HG03439 (cell line): ENCODE data around the gene CDHR3.
A peak's percentile ranks its signal among the peaks of the same experiment; 100 is the strongest.
"Not testable (repeated sequence)": the region's sequence is repeated elsewhere in the genome, so short reads cannot be mapped to it uniquely, and the experiment has no call there.

ENCODE experiments used
- ATAC-seq: cut with Tn5 transposase; IDR thresholded peaks from one replicate; pipeline ENCODE4 v1.9.1; 2021; ENCODE audit warnings: mild to moderate bottlenecking, moderate library complexity; ENCODE audit not compliant: unreplicated experiment

CDHR3 gene

DNA sequence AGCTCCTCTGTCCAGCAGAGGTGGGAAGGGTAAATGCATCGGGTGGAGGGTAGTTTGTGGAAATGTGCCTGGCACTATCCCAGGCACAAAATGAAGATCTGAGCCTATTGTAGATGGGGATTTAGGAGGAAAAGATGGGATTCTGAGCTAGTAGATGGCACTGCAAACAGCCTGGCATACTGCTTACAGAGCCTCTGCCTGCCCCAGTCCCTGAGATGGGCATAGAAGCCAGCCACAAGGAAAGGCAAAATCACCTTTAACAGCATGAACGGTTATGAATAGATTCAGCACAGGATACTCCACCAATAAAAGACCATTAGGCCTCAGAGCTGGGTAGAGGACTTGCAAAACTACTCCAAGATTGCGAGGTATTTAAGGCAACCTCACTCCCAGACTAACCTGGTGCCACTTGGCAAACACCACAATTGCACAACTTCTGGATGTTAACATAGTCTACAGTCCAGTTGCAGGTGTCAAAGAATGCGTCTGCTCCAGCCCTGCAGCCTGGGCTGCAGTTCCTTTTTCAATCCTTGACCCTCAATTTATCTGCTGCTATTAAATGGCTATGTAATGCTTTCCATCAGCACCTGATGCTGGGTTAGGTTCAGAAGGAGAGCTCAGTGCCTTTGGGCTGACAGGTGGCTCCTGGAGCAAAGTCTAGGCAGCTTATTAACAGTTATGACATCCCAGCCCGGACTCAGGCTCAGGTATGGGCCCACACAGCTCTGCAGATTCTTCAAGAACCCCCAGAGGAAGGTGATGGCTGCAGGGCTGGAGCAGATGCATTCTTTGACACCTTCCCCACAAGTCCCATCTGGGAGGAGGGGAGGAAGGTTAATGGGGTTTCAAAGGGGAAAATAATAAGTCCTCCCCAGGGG lies 34.0 kb downstream of the CDHR3 start:
- no peak for ATAC-seq

DNA sequence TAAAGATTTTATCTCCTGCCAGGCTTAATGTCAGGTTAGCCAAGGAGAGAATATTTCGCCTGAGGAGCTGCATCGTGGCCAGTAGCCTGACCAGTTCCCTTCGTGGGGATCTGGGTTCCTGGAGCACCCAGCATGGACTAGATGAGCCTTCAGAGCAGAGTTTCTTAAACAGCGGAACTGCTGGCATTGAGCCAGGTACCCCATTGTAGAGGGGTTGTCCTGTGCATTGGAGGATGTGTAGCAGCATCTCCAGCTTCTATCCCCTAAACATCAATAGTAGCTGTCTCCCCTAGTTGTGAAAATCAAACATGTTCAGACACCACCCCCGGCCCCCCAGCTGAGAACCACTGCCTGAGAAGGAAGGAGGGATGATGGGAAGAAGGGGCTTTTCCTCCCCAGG lies 36.2 kb downstream of the CDHR3 start:
- ATAC-seq, result no peak

DNA sequence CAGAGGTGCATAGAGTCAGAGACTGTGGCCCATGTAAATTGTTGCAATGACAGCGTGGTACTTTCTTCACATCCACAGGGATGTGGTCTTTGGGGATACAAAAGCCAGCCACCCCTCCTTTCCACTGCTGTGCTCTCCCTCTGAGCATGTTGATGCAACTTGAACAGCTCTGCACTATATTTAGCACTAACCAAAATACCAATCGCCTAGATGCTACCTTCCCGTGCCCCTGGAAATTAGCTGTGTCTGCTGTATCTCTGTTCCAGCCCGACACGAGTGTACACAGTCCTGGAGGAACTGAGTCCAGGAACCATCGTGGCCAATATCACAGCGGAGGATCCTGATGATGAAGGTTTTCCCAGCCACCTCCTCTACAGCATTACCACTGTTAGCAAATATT lies 38.1 kb downstream of the CDHR3 start:
- no peak for ATAC-seq

DNA sequence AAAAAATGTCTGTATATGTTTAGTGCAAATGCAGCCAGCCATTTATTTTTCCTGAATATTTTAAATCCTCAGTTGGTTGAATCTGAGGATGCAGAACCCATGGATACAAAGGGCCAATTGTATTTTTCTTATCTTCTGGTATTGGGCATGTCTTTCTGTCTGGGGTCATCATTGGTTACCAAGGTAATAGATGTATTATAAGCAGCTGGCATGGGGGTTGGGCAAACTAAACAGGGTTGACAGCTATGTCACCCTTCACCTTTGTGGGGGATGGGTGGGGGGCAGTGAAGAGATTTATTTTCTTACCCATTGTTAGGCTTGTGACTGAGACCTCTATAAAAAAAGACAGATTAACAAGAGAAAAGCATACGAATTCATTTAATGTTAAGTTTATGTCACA lies 38.8 kb downstream of the CDHR3 start:
- ATAC-seq, result no peak

DNA sequence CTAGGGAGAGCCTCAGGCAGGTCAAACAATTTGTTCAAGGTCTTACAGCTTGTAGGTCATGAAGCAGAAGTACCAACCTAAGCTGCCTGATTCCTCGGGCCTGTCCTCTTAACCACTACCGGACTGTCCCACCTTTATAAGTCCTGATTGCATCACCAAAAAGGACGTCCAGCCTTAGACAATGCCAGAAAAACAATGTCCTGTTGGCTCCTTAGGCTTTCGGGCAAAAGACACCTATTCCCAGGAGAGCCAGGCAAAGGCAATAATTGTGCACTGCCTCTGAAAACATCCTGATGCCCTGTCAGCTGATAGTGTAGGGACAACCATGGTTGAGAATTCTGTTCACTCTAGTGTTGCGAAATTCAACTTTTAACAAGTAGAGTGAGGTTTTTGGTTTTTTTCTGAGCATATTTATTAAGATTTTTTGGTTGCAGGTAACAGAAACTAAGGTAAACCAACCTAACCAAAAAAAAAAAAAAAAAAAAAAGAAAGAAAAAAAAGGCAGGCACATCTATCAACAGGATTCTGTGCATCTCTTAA lies 40.5 kb downstream of the CDHR3 start:
- ATAC-seq, result no peak

DNA sequence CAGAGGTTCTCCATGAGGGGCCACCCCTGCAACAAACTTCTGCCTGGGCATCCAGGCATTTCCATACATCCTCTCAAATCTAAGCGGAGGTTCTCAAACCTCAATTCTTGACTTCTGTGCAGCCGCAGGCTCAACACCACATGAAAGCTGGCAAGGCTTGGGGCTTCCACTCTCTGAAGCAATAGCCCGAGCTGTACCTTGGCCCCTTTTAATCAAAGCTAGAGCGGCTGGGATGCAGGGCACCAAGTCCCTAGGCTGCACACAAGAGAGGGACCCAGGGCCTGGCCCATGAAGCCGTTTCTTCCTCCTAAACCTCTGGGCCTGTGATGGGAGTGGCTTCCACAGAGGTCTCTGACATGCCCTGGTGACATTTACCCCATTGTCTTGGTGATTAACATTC lies 43.8 kb downstream of the CDHR3 start:
- ATAC-seq, result no peak

DNA sequence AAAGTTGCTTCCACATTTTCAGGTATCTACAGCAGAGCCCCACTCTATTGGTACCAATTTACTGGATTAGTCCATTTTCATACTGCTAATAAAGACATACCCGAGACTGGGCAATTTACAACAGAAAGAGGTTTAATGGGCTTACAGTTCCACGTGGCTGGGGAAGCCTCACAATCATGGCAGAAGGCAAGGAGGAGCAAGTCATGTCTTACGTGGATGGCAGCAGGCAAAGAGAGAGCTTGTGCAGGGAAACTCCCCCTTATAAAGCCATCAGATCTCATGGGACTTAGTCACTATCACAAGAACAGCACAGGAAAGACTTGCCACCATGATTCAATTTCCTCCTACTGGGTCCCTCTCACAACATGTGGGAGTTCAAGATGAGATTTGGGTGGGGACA lies 44.7 kb downstream of the CDHR3 start:
- ATAC-seq, result not testable (repeated sequence)

DNA sequence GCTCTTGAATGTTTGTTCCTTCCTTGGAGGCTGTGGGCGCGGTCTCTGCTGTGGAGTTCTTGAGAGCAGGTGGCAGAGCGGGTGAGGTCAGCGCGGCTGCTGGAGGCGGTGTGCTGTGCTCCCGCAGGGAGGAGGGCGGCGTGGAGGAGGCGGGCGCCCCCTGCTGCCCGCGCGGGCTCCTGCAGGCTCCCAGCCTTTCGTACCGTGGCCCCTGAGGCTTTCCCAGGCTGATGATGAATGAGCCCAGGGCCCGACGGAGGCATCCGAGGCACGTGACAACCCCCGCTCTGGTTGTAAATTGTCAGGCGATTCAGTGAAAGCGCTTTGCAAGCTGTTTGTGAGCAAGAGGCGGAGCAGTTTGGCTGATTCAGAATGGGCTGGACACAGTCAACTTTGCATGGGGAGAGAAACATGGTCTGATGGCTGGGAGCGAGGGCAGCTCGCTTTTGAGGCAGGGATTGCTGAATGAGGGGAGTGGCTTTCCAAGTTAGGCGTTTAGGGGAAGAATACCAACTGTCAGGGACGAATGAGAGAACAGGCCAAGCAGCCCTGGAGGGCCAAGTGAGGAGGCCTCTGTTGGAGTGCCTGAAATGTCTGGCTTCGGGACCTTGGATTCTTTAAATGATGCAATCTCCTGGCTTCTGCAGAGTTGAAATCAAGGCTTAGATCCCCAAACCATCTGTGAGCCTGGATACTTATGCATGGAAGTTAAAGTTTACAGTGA lies 46.6 kb downstream of the CDHR3 start:
- ATAC-seq, result peak; percentile 70

DNA sequence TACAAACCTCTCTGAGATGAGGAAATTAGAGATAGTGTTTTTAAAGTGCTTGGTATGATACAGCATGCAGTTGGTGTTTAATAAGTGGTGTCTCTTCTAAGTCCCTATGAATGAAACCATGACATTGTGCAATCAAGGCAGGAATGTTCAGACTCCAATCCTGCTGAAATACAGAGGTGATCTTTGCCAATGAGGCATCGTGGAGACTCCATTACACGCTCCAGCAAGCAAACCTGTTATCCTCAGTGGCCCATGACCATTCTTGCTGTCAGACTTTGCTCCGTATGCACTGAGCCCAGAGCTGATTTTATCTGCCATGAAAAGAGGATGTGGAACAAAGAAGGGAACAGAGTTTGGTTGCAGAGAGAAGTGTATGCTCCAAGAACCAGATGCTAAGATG lies 47.3 kb downstream of the CDHR3 start:
- ATAC-seq, result no peak

DNA sequence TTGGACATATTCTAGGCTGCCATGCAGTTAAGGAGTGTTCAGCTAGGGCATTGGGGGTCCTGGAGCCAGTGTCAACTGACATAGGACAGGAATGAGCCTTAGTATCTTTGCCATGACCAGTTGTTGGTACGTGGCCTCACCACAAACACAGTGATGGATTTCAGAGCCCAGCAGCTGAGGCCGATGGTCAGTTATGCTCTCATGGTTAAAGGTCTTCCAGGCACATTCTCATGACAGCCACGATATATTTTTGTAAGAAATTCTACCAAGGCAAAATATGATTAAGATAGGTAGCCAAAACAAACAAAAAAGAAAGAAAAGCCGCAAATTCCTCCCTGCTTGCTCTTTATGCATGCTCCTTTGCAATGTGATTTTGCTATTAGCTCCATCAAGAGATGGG lies 47.8 kb downstream of the CDHR3 start:
- no peak for ATAC-seq

DNA sequence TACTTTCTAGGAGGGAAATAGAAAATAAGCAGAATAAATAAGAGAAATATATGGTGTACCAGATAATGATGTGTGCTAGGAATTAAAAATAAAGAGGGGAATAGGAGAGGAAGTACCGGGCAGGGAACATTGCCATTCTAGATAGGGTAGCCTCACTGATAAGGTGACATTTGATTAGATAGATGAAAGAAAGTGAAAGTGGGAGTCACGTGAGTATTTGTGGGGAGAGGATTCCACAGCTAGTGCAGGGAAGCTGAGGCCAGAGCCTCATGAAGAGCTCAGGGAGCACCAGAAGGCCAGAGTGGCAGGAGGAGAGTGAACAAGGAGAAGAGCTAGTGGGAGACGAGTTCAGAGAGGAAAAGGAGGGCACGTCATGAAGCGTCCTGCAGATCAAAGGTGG lies 49.1 kb downstream of the CDHR3 start:
- ATAC-seq, result no peak

DNA sequence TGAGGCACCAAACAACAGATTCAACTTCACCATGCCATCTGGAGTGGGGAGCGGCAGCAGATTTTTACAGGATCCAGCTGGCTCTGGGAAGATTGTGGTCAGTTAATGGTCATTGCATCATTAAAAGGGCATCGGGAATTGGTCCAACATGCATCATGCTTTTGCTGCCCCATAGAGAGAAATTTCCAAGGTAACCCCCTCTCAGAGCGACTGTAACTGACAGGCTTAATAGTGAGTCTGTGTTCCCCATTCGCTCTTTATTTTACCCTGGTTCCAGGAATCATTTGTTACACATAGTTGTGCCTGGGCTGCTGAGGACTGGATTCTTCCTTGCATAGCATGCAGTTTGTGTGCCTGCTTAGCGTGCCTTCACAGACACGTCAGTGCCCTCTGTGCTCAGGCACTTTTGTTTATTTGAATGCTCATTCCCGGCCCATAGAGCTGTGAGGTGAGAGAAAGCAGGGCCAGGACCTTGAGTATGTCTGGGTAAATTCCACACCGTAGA lies 49.9 kb downstream of the CDHR3 start:
- no peak for ATAC-seq

DNA sequence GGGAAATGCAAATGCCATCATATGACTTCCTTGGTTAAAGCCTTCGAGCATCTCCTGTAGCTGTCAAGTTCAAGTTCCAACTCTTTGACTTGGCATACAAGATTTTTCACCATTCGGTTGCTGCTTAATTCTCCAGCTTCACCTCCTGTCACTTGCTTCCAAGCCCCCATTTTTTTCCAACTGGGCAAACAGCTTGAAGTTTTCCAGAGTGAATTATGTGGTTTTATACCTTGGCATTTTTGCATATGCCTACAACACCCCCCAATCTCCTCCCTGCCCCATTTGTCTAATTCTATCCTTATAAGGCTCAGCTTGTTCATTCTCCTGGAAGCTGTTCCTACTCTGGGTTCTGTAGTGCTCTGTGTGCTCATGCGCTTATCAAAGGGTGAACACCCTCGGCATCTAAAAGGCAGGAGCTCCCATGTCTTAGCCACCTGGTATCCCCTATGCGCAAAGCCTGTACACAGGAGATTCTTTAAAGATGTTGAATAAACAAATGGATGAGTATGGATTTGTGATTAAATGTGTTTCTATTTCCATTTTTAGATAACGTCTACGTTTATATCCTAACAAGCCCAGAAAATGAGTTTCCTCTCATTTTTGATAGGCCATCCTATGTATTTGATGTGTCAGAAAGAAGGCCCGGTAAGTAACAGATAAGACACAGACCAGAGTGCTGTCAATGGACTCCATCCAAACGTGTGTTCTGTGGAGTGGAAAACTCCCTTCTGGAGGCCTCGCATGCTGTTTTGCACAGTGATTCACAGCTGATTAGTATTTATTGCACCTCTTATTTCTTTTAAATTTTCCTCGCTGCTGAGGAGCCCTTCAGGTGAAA lies 52.5 kb downstream of the CDHR3 start:
- ATAC-seq, result no peak

DNA sequence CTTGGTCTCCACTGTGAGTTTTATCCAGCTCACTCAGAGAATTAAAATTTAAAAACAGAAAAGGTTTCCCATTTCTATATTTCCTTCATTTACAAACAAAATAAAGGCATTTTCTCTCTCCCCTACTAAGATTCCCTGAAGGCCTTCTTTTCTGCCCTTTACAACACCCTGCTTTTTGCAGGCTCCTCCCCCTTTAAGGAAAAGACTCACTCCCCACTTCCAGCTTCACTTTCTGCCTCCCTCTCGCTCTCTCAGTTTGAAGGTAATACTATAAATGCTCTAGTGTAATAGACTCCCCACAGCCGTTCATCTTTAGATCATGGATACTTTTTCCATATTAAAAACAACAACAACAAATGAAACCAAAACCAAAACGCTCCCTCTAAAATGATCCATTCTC lies 53.3 kb downstream of the CDHR3 start:
- ATAC-seq, result no peak

DNA sequence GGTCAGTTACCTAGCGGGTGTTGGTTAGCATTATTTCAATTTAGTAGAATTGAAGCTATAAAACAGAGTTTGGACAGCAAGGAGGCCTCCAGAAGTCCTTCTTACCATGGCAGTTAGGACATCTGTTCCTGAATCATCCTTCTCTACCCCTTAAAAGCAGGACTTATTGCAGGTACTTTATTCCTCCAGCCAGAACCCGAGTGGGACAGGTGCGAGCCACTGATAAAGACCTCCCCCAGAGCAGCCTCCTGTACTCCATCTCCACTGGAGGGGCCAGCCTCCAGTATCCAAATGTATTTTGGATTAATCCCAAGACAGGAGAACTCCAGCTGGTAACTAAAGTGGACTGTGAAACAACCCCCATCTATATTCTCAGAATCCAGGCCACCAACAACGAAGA lies 54.6 kb downstream of the CDHR3 start:
- ATAC-seq, result no peak

DNA sequence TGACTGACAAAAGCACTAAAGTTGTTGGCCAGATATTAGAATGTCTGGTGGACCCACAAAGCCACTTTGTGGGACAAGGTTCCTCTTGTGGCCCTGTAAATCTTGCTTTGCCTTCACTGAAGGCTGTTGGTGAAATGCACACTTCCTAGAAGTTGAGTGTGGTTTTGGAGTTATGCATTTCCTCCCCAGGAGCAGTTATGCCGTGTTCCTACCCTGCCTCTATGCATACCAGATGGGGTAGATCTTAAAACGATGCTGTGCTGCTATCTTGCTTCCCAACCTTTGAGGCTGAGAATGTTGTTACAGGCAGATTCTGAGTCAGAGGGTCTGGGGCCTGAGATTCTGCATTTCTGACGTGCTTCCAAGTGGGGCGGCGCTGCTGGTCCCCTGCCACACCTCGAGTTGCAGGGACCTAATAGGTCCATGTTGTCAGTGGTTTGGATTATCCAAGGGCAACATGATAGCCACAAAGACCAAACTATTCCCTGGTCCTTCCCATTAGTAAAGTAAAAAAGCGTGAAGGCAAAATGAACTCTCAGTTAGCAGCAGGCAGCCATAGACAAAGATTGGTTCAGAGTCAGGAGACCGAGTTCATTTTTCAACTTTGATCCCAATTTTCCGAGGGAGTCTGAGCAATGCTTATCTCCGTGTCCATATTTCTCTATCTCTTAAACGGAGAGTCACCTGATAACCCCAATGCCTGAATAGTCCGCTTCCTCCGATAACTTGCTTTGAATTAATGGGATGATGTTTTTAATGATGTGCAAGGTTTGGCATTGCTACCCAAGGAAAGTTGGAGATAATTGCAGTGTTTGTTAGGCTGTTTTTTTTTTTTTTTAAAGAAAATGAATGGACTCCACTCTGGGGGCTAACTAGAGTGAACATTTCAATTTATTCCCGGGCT lies 55.8 kb downstream of the CDHR3 start:
- ATAC-seq, result no peak

DNA sequence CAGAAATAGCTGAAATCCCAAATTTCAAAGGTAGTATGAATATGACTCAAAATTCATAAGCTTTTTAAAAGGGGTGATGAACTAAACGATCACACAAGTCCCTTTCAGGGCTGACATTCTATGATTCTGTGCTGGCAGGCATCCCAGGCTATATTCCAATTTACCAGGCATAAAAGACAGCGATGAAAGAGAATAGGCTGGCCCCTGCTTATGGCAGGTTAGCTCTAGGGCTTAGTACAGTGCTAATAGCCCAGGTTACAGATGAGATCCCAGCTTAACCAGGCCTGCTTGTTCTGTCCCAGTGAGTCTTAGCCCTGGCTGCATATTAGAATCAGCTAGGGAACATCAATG lies 56.4 kb downstream of the CDHR3 start:
- ATAC-seq, result no peak

DNA sequence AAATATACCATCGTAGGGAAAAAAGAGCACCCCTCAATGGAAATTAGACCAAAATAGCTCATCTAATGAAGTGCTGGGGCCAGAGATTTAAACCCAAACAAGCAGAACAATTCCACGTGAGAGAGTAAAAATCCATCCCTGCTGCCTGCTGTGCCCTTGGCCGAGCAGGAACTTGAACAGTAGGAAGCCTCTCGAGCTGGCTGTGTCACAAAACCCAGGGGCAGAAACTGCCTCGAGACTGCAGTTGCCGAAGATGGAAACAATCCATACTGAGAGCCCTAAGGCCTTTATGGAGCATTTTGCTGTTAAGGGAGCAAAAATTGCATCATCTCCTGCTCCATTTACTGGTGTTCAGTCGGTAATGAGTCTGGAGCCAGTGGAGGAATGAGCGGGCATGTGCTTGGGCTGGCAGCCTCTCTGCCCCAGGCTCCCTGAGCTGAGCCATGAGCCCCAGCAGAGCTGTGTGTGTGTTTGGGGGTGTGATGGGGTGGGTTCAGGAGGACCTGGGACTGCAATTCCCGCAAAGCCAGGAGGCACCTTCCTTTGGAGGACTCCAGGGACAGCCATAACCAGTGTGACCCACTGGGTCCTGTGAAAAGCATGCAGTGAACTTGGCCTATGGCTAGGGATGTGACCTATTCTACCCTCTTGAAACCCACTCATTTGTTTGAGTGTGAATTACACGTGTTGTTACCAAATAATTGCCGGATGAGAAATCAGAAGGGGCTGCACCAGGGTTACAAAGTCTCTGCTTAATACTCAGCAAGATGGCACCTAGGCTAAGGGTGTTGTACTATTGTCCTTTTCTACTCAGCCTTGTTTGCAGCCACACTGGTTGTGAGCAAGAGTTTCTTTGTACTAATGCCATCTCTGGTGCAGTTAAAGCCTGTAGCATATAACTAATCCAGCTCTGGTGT lies 58.3 kb downstream of the CDHR3 start:
- ATAC-seq, result no peak

DNA sequence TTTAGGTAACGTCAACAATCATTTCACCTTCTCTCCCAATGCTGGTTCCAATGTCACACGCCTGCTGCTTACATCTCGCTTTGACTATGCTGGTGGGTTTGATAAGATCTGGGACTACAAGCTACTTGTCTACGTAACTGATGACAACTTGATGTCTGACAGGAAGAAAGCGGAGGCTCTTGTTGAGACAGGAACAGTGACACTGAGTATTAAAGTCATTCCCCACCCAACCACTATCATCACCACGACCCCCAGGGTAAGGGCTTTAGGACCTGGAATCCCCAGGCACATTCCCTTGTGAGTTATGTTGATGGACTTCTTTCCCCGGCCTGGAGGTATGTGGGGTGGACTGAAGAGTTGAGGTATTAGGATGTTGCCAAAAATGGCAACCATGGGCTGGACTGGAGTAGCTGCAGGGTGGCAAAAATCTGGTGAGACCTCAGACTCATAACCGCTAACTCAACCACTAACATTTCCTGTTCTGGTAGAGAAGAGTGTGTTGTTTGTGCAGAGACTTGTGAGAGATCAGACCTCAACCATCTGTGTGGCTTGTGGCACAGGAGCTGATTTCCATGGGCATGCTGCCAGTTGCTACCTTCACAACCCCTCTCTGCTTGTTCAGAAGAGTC lies 59.2 kb downstream of the CDHR3 start:
- ATAC-seq, result peak; percentile 57
